NCI-H524 treated with DMSO at 0.1 percent for 48 hours (cell line): ENCODE results near the gene USP20.

Experiments
- DNase-seq: peaks from one replicate; lab custom pipeline; 2025; lab: John Stamatoyannopoulos, UW

The USP20 gene

GRCh38 chr9:129875687-129876395, 40.6 kb downstream of the USP20 start:
- peak; percentile 94 for DNase-seq

DNA sequence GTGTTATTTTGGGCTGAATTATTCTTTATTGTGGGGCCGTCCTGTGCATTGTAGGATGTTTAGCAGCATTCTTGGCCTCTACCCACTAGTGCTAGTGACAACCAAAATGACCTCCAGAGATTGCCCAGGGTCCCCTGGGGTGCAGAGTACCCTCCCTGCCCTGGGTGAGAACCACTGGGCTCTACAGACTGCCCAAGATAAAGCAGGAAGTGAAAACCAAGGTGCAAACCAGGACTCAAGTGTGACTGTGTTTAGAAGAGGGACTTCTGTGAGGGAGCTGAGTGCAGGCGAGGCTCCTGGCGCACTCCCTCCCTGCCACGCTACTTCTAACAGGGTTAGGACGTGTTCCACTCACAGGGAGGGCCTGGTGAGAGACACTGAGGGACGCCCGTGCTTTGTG, 41.6 kb downstream of the USP20 start:
- no peak for DNase-seq

DNA sequence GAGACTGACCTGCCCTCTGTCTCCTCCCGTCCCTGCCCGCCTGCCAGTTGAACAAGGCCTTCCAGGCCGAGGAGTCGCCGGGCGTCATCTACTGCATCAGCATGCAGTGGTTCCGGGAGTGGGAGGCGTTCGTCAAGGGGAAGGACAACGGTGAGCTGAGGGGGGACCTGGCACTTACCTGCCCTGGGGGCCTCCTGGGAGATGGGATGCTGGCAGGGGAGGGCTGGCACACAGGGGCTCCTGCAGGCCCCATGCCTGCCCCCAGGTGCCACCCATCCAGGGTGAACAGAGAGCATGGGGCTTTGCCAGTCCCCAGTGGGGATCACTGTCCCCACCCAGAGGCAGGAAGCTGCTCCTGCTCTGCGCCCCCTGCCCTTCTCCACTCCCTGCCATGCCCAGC, 43.0 kb downstream of the USP20 start:
- no peak for DNase-seq

DNA sequence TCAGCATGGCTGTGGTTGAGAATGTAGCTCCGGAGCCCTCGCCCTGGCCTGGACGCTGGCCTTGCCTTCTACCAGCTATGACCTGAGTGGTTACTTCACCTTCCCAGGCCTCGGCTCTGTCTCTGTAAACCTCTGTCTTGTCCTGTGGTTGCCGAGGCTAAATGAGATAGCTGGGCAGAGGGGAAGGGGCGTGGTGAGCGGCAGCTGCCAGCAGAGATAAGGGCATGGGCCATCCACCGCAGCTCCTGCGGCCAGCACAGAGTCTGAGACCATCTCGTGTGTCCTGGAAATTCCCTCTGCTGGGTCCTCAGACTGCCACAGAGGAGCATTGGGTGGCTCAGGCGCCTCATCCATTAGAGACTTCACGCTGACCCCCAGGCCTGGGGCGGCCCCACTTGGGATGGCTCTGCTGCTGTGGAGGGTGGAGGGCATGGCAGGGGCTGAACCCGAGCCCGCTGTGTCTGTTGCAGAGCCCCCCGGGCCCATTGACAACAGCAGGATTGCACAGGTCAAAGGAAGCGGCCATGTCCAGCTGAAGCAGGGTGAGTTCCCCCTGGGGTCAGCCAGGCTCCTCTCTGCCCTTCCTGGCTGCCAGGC, 43.9 kb downstream of the USP20 start:
- DNase-seq = no peak

- no peak for DNase-seq
These were observed 44.9 kb downstream of the USP20 start for GRCh38 chr9:129879991-129880653.

GRCh38 chr9:129880654-129881546, 45.6 kb downstream of the USP20 start:
- no peak for DNase-seq

DNA sequence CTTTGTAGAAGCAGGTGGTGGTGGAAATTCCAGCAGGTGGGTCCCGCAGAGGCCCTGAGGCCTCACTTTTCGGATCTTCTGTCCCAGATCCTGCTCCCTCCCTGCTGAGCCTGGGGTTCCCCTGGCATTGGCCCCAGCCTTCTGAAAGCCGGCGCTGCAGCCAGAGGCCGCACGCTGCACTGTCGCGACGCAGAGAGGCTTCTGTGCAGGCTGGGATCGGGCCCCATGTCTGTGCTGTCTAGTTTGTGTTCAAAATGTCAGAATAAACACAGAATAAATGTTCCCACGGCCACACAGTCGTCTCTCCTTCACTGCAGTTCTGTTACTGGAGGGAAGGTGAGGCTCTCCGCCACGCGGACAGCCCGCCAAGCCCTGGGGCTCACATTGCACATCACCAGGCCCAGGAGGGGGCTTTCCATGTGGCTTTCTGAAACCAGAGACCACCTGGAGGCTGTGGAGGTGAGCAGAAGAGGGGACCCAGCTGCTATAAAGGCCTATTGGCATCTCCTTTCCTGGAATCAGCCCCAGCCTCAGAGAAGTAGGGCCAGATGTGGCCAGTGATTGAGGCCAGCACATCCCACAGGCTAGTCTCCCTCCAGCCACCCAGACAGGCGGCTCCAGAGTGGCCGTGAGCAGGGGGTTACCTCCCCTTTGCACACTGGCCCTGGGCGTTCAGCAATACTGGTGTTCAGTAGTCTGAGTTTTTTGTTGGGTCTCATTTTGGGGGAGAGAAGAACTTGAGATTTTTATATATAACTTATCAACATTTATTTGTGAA, 46.5 kb downstream of the USP20 start:
- no peak for DNase-seq

- peak; percentile 48 for DNase-seq
These were observed 49.2 kb downstream of the USP20 start for GRCh38 chr9:129884220-129885017.

DNA sequence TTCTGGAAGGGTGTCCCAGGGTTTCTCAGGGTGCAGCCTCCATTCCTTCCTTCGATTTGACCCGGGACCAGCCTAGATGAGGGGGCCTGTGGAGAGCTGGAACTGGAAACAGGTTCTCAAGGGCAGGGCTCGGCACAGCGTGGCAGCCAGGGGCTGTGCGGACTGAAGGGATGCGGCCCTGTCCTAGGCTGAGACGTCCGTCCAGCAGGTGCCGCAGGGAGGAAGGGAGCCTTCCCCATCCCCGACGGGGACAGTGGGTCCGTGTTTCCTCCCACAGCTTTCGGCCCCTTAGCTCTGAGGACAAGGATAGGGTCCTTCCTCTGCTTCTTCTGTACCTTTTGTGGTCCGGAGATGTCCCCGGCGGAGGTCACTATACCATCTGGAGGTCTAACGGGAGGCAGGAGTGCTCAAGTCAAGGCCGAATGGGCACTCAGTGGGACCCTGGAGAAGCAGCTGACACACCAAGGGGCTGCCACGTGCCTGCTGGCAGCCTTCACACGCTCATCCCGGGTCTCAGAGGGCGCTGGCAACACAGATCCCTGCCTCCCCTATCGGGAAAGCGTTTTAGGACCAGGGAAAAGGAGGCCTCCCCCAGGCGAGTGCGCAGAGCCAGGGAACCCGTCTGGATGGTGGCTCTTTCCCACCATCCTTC, 49.9 kb downstream of the USP20 start:
- DNase-seq = no peak

DNA sequence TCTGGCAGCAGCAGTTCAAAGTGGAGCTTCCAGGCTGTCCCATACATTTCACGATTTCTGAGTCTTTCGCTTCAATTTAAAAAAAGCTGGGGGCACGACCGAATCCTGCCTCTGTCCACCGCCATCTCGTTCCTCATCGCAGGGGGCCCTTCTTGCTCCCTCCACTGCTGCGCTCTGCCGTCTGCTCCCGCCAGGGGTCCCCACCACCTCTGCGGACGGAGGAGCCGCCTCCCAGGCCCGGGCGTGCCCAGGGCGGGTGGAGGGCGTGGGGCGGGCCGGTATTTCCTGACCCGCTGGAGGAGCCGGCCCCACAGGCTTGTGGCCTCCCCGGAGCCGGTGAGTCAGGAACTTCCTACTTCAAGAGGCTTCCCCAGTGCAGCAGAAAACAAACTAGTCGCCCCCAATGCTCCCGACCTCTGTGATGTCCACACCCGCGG, 50.4 kb downstream of the USP20 start:
- no peak for DNase-seq

GRCh38 chr9:129886226-129887174, 51.2 kb downstream of the USP20 start:
- DNase-seq = no peak

GRCh38 chr9:129887334-129888292, 52.4 kb downstream of the USP20 start:
- DNase-seq = no peak

DNA sequence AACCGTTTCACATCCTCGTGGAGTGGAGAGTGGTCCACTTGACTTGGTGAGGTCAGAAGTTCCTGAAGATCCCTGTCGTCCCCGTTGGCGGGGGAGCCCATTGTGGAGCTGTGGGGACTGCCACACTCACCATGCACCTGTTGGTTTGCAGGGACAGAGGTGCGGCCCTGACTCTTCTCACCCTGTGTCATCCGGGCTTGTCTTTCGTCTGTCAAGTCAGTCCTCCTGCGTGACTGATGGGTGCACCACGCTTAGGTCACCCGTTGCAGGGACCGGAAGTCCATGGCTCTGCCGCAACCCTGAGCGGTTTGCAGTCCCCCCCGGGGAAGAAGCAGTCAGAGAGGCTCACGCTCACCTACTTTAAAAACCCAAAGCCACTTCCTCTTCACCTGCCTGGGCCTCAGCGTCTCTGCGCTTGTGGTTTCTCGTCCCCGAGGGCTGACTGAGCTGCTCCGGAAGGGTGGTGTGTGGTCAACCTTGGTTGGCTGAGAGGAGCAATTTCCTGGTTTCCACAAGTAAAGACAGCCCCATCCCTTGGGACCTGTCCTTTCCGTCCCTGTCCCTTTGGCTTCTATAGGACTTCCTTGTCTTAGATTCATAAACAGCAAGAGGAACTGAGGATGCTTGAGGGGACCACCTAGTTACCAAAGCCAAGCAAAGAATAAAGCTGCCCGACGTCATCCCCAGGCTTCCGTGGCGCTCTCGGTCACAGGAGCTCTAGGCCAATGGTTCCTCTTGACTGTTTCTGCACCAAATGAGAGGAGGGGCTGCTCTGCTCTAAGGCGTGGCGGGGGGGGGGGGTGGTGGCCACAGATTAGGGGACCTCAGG, 53.2 kb downstream of the USP20 start:
- no peak for DNase-seq

DNA sequence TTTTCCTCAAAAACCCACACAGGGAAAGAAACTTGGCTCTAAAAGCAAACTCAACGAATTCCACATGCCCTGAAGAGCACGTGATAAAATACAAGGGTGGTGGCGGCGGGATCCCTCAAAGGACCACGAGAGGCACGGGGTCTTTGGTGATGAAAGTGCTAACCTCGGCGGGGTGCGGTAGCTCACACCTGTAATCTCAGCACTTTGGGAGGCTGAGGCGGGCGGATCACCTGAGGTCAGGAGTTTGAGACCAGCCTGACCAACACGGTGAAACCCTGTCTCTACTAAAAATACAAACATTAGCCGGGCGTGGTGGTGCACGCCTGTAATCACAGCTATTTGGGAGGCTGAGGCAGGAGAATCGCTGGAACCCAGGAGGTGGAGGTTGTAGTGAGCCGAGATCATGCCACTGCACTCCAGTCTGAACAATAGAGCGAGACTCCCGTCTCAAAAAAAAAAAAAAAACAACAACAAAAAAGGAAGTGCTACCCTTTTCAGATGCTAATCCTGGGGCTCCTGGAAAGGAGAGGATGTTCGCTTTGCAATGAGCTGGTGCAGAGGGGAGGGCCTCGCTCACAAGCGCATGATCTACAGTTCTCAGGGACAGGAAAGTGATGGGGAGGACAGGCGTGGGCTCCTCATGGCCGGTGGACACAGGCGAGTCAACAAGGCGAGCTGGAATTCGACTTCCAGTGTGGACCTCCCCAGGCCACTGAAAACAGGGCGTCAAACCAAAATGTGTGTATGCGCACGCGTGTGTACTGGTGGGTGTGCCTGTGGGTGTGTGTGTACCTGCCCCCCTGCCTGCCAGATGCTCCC, 54.1 kb downstream of the USP20 start:
- no peak for DNase-seq

- no peak for DNase-seq
These were observed 54.9 kb downstream of the USP20 start for GRCh38 chr9:129889941-129890717.
